HG02970 (cell line): ENCODE measurements around the gene DDX24.

Experiments
- ATAC-seq: cut with Tn5 transposase; IDR thresholded peaks from one replicate; pipeline ENCODE4 v1.9.1; 2021; ENCODE audit warnings: mild to moderate bottlenecking, moderate library complexity, moderate number of reproducible peaks; ENCODE audit not compliant: unreplicated experiment, low FRiP score

The DDX24 gene

DNA sequence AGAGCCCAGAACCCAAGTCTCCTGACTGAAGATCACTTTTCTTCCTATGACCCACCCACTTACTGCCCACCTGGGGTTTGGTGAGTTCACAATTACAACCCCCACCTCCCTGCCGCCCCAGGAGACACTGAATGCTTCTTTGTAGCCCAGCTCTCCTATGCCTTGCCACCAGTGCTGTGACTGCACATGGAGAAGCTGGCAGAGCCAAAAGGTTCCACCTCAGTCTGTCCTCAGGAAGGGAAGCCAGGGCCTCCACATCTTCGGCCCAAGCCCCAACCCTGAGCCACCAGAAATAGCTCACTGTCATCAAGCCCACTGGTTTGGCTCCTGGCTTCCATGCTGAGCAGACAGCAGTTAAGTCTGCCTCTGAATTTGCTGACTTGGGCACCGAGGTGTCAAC lies 29.2 kb downstream of the DDX24 start:
- ATAC-seq: no peak

DNA sequence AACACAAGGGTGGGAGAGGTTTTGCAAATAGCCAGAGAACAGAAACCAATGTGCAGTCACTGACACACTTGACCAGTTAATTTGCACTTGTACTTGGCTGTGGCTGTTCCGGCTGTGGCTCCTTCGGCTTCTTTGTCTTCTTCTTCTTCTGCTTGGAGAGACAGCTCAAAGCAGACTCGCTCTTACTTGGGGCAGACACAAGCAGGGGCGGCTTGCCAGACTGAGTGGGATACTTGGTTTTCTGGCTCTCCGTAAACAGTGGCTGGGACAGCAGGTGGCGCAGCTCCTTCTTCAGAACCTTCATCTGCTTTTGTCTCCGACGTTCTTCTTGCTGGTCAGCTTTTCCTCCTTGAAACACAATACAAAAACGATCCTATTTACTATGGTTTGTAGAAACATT lies 29.9 kb downstream of the DDX24 start:
- ATAC-seq: no peak

DNA sequence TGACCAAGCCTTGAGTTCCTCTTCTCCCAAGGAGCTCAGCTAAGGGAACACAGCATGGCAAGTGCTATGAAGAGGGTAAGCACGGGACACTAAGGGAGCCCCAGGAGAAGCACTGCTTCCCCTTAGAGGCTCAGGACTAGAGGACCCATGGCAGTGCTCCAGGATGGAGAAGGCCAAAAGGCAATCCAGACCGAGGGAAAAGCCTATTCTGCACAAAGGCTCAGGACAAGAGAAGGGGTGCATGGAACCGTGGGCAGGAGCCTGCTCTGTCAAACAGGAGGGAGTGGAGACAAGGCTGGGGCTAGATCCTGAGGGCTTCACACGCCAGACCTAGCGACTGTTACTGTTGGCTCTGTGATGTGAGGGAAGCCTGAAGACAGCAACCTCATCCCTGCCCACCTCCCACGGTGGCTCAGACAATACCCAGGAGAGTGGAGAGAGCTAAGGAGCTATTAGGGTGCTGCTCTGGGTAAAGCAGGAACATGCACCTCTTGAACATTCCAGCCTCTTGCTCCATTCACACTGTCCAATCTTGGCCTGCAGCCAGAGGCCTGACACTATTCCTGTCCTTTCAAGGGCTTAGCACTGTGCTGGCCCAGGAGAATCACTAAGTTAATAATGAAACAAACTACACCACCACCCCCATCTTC lies 30.6 kb downstream of the DDX24 start:
- no peak for ATAC-seq

DNA sequence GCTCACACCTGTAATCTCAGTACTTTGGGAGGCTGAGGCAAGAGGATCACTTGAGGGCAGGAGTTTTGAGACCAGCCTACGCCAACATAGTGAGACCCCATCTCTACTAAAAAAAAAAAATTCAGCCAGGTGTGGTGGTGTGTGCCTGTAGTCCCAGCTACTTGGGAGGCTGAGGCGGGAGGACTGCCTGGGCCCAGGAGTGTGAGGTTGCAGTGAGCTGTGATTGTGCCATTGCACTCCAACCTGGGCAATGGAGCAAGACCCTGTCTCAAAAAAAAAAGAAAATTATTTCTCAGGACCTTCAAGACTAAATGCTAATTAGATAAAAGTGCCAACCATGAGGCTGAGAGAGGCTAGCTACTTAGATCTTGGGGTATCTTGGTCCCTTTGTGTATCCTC lies 31.4 kb downstream of the DDX24 start:
- ATAC-seq: no peak

DNA sequence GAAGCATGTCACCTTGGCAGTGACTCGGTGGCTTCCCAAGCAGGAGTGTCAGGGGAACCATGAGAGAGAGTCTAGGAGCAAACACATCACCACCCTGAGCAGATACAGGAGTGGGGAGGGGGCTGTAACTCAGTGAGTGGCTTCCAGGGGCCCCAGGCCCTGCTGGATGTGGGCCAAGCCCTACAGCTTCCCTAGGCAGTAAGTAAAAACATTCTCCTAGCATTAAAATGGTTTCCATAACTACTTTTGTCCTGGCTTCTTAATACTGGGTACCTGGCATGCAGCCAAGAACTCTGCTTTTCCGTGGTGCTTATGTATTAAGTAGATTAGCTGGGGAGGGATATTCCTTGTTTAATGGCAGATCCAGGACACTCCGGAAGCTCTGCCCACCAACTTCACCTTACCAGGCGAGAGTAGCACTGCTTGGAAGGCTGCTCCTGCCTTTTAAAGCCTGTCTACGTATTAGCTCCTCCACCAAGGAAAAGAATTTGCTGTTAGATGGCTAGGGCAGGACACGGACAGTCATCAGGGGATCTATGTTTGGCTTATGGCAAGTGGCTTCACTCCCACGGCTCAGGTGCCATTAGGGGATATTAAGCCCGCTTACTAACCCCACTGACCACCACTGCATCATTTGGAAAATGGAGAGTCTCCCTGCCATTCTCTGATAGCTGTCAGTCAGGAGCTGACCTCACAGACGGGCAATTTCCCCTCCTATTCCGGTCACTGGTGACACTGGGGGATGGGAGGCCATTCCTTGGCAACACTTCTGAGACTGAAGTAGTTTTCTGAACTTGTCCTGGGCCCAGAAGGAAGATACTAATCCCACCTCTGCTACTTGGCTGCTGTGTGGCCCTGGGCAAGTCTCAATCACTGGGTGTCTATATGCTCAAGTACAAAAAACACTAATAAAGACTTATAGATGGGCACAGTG lies 32.0 kb downstream of the DDX24 start:
- no peak for ATAC-seq

DNA sequence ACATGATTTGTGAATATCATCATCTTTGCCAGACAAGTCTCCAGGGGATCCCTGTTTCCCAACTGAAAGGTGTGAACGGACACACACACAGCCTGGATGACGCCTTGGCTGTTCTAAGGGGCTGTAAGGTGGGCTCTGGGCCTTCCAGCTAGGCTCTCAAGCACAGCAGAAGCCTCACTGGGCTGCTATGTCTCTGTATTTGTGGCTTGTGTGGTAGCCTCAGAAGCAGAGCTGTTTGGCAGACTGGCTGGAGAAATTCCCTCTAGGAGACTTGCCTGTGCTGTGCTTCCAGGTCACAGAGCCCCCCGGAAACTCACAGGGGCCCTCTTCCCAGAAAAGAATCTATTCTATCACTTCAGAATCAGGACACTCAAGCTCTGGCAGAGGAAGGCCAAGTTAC lies 33.4 kb downstream of the DDX24 start:
- no peak for ATAC-seq

DNA sequence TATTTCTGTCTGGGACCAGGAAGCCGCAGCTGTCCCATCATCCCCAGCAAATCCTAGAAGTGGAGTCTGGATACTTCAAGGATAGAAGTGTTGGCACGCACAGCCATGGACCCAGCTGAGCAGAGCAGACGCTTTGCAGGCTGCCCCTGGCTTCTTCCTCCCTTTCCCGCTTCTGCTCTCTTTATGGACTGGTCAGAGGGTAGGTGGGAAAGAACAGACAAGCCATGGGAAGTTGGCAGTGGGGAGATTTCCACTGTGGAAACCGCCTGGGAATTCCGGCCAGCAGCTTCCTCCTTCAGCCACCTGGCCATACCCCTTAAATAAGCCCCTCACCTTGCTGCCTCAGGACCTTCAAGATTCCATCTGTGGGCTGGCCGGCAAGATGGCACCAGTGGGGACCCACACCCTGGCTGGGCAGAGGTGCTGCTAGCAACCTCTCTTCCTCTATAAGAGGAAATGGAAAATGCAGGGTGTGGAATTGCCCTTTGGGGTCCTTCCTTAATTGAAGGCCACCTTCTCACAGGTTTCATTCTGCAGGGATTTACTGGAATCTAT lies 34.2 kb downstream of the DDX24 start:
- ATAC-seq: no peak

DNA sequence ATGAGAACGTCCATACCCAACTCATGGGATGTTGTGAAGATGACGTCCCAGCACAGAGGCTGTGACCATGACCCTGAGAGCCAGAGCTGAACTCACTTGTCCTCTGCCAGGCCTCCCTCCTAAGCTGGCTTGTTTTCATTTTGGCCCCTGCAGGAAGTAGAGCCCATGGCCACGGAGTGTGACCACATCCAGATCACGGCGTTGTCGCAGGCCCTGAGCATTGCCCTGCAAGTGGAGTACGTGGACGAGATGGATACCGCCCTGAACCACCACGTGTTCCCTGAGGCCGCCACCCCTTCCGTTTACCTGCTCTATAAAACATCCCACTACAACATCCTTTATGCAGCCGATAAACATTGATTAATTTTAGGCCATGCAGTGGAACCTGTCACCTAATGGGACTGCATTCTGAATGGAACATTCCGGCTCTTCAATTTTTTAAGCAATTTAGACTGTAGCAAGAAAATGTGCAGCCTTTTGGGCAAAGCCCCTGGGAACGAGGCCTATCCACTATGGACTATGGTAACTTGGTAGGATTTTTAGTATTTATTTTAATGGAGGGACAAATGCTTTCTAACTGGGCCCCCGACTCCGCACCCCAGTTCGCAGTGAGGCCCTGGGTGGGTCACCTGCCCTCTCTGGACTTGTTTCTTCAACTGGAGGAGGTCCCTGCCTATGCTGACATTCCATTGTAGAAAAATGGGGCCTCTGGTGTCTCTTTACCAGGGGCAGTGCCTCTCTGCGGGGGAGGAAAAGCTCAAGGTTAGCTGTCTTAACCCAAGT lies 35.2 kb downstream of the DDX24 start:
- ATAC-seq: no peak

DNA sequence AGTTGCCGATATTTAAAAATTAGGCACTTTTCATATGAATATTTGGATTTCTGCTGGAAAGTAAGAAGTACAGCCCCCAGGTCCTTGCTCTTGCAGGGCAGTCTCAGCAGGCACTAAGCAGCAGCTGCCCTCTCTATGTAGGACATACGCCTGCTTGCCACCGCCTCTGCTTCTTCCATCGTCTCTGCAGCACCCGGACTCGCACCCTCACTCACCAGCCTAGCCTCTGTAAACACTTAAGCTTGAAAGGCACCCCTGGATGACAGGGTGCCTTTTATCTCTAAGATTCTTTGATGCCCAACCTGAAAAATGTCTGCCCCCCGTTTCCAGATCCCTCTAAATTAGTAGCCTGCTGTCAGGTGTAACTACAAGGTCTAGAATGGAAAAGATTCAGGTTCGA lies 35.9 kb downstream of the DDX24 start:
- ATAC-seq: no peak

DNA sequence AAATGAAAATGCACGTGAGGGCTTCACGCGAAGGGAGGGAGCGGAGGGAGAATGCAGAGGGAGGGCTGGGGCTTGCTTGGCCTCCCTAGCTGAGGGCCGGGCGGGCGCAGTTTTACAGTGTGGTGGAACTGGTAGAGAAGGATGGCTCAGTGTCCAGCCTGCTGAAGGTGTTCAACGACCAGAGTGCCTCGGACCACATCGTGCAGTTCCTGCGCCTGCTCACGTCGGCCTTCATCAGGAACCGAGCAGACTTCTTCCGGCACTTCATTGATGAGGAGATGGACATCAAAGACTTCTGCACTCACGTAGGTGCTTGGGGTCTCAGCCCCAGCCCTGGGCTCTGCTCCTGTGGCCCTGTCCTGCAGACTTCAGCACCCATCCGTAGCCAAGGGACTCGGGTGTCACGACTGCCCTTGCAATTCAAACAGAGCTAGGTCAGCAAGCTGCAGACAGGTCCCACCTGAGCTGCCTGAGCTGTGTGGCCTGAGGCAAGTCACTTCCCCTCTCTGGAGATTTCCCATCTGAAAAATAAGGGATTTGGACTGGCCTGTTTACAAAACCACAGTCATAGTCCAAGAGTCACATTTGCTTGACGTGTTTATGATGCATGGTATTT lies 36.4 kb downstream of the DDX24 start:
- ATAC-seq: no peak

DNA sequence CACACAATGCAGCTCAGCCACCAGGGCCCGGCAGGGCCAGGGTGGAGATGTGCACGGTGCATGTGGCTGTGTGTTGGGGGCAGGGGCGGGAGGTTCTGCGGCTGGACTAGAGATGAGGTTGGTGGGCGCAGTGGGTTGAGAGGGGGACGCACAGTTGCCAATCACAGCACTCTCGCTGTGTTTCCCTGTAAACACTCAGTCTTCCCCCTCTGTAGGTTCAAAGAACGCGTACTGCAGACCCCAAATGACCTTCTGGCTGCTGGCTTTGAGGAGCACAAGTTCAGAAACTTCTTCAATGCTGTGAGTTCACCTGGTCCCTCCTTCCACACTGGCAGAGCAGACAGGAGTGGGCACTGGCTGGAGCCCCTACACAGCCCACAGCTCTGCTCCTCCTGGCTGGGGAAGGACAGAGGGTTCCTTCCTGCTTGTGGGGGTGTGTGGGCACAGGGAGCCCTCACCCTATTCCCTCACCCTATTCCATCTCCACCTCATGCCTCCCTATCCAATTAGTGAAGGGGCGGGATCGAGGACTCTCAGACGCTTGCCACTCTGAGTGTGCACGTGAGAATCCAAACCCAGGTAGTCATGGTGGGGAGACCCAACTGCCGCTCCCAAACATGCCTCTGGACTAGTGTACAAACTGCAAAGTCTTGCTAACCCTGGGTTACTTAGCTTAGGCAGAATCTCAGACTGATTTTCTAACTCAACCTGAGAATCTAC lies 37.1 kb downstream of the DDX24 start:
- no peak for ATAC-seq

DNA sequence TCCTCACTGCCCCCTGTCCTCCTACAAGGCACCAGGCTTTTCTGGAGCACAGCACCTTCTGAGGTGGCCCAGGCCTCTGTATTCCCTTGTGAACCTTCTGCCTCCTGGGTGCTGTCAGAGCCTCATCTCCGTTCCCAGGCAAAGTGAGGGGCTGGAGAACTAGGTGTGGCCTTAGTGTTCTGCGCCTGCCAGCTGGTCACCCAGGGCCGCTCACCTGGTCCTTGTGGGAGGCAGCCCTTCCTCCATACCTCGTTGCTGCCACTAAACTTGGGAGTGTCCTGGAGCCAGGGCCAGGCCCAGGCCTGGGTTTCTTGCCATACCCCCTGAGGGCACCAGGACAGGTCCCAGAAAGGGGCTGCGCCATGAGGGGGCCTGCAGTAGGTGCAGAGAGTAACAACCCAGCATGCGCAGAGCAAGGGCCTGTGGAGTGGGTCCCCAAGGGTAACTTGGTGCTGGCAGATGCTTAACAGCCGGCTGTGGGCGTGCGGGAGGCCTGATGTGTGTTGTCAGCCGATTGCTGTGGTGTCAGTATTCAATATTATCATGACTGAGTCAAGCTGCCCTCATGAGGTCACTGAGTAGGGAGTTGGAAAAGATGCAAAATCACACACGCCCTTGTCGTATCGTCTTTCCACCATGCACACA lies 37.8 kb downstream of the DDX24 start:
- ATAC-seq: no peak

DNA sequence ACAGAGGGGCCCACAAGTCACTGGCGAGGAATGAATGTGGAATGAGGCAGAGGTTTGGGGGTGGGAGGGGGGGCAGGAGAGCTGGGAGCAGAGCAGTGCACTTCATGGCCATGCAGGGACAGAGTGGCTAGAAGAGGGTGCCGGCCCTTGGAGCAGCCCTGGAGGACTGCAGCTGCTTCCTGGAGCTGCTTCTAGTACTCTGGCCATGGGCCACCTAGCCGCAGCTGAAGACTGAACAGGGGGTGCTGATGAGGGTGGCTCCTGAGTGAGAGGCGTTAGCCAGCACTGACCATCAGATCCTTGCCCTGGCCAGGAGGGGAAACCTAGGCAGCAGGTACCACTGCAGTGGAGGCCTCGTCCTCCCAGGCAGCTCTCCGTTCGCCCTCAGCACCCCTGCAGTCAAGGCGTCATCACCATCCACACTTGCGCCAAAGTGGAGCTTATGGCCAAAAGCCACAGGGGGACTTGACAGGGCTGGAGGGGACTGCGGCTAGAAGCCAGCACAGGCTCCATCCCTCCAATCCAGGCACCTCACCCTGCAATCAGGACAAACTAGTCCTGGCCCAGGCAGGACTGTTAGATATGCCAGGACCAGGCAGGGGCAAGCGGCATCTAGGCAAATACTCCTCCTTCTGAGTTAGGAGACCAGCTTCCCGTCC lies 38.4 kb downstream of the DDX24 start:
- no peak for ATAC-seq

DNA sequence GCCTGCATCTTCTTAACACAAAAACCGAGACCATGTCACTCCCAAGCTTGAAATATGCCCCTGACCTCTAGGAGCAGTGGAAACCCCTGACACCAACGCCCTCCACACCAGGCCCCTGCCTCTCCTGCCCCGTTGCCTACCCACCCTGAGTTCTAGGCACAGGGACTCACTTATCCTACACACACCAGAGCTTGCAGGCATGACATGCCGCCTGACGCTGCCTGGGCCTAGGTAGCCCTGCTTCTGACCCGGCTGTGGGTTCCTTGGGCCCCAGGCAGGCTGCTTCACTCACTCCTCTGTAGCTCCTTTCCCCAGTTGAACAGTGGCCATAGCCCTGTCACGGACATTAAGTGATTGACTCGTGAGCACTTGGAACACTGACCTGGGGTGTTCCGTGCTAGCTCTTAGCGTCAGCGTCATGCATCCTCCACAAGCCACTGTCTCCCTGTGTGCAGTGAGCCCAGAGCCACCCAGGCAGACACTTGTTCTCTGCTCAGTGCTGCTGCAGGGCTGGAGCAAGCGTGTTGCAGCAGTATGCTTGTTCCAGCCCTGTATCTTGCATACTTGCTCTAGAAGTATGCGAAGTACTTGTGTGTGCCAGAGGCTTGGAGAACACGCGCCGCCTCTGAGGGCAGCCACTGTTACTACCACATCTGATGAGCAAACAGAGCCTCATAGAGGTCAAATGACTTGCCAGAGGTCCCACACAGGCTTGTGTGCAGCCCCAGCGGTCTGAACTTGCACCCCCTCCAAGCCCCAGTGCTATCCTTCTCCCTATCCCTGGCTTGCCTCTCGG lies 39.3 kb downstream of the DDX24 start:
- ATAC-seq: no peak

DNA sequence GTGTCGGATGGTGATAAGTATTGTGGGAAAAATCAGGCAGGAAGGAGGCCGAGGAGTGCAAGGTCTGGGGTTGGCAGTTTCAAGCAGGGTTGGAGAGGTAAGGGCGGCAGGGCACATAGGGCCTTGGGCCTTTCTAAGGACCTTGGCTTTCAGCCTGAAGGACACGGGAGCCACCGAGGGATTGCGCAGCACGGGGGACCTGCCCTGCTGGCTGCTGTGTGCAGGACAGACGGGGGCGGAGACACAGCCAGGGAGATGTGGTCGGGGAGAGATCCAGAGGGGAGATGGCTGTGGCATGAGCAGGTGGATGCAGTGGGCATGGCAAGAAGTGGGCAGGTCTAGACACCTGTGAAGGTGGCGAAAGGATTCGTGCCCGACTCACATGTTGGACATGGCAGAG lies 40.2 kb downstream of the DDX24 start:
- no peak for ATAC-seq

DNA sequence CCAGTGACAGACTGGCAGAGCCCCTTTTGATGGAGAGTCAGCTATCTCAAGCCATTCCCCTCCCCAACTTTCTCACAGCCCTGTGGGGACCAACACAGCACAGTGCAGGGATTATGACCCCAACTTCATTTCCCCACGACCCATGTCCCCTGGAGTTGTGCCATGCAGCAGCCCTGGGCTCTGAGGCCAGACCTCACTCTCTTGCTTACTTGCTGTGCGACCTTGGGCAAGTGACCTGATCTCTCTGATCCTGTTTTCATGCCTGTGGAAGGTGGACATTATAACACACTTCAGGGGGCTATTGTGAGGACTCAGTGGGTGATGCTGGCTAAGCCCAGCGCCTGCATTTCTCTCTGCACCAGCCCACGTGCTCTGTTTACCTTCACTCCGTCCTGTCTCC lies 40.8 kb downstream of the DDX24 start:
- no peak for ATAC-seq

DNA sequence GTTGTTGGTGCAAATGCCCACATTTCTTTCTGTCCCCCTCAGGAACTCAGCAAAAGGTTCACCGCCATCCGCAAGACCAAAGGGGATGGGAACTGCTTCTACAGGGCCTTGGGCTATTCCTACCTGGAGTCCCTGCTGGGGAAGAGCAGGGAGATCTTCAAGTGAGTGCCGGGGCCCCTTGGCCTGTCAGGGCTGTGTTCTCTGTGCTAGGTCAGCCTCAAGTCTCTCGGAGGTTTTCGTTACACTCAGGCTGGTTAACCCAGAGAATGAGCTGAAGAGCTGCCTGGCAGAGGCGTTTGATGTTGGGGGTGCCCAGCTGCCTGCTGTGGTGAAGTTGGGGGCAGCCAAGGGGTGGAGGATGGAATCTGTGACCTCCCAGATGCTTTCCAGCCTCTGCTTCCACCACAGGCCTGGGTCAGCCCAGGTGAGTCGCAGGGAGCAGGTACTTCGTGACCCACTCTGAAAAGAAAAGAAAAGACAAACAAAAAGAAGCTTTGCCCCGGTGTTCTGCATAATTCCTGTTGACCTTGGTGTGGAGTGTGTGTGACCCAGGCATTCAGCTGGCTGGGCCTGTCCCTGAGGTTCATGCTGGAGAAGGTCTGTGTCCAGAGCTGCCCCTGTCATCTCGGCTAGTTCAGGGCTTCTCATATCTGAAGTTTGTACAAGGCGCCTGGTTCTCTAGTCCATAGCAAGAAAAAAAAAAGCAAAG lies 41.9 kb downstream of the DDX24 start:
- ATAC-seq: no peak
